ENCODE measurements around the gene NEDD9. TPM values are rescaled to one million over a fixed set of nuclear protein-coding genes. Genes with fewer than 3 reads are reported as not detected.

The NEDD9 gene
- total and polyA plus RNA-seq, 2 of the 13 experiments (the other 11 are each of a cell fraction or from before 2014, with no cell fraction given), result 27.1 to 389 TPM

DNA sequence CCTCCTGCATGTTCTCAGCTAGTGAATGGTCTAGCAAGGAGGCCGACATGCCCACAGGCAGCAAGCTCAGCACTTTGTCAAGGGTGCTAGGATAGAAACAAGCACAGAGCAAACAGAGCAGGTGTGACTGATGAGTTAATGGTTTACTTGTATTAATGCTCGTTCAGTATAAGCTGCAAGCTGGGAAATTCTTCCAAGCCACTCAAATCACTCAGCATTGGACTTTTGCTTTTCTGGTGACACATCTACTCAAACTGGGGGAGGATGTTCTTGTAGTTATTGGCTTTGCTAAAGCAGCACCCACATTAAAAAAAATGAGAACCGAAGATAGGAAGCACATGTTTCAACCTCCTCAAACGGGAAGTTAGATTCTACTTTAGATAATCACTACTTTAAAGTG is 43.1 kb upstream of the NEDD9 start (continued):
- TF ChIP-seq JUN (CRISPR knock-in tag; IDR thresholded peaks at IDR 0.05), result no peak
- no peak for TF ChIP-seq TOE1 (CRISPR knock-in tag; IDR thresholded peaks at IDR 0.05)
- TF ChIP-seq, protein P1, sequence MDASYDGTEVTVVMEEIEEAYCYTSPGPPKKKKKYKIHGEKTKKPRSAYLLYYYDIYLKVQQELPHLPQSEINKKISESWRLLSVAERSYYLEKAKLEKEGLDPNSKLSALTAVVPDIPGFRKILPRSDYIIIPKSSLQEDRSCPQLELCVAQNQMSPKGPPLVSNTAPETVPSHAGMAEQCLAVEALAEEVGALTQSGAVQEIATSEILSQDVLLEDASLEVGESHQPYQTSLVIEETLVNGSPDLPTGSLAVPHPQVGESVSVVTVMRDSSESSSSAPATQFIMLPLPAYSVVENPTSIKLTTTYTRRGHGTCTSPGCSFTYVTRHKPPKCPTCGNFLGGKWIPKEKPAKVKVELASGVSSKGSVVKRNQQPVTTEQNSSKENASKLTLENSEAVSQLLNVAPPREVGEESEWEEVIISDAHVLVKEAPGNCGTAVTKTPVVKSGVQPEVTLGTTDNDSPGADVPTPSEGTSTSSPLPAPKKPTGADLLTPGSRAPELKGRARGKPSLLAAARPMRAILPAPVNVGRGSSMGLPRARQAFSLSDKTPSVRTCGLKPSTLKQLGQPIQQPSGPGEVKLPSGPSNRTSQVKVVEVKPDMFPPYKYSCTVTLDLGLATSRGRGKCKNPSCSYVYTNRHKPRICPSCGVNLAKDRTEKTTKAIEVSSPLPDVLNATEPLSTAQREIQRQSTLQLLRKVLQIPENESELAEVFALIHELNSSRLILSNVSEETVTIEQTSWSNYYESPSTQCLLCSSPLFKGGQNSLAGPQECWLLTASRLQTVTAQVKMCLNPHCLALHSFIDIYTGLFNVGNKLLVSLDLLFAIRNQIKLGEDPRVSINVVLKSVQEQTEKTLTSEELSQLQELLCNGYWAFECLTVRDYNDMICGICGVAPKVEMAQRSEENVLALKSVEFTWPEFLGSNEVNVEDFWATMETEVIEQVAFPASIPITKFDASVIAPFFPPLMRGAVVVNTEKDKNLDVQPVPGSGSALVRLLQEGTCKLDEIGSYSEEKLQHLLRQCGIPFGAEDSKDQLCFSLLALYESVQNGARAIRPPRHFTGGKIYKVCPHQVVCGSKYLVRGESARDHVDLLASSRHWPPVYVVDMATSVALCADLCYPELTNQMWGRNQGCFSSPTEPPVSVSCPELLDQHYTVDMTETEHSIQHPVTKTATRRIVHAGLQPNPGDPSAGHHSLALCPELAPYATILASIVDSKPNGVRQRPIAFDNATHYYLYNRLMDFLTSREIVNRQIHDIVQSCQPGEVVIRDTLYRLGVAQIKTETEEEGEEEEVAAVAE (CRISPR knock-in tag; IDR thresholded peaks at IDR 0.05; ENCODE audit: borderline replicate concordance), result peak; percentile 52; the same call in 1 of the 2 replicates
- peak; percentile 98 for TF ChIP-seq MAFF (IDR thresholded peaks at IDR 0.05; ENCODE audit: low read depth, low read length)
- TF ChIP-seq GPN1 (CRISPR knock-in tag; IDR thresholded peaks at IDR 0.05; ENCODE audit: borderline replicate concordance), result no peak
- TF ChIP-seq TAF15 (IDR thresholded peaks at IDR 0.05; ENCODE audit: low read depth, low read length, poor library complexity, severe bottlenecking), result no peak
- no peak for TF ChIP-seq ZKSCAN5 (CRISPR knock-in tag; IDR thresholded peaks at IDR 0.05)
- no peak for TF ChIP-seq ZNF350 (CRISPR knock-in tag; IDR thresholded peaks at IDR 0.05; ENCODE audit: borderline replicate concordance, low read depth)
- no peak for TF ChIP-seq ZNF598 (CRISPR knock-in tag; IDR thresholded peaks at IDR 0.05; ENCODE audit: borderline replicate concordance)
- no peak for TF ChIP-seq SP4 (CRISPR knock-in tag; IDR thresholded peaks at IDR 0.05)
- TF ChIP-seq FOSL1 (CRISPR knock-in tag; IDR thresholded peaks at IDR 0.05; ENCODE audit: borderline replicate concordance), result no peak
- TF ChIP-seq, protein P2, sequence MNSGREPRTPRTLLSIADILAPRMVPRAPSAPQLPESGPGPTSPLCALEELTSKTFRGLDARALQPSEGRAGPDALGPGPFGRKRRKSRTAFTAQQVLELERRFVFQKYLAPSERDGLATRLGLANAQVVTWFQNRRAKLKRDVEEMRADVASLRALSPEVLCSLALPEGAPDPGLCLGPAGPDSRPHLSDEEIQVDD (CRISPR knock-in tag; IDR thresholded peaks at IDR 0.05; ENCODE audit: borderline replicate concordance), result no peak
- TF ChIP-seq, protein P3, sequence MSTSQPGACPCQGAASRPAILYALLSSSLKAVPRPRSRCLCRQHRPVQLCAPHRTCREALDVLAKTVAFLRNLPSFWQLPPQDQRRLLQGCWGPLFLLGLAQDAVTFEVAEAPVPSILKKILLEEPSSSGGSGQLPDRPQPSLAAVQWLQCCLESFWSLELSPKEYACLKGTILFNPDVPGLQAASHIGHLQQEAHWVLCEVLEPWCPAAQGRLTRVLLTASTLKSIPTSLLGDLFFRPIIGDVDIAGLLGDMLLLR (CRISPR knock-in tag; IDR thresholded peaks at IDR 0.05), result no peak
- TF ChIP-seq, protein P4, sequence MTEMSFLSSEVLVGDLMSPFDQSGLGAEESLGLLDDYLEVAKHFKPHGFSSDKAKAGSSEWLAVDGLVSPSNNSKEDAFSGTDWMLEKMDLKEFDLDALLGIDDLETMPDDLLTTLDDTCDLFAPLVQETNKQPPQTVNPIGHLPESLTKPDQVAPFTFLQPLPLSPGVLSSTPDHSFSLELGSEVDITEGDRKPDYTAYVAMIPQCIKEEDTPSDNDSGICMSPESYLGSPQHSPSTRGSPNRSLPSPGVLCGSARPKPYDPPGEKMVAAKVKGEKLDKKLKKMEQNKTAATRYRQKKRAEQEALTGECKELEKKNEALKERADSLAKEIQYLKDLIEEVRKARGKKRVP (CRISPR knock-in tag; IDR thresholded peaks at IDR 0.05), result no peak
- no peak for TF ChIP-seq NCOA5 (CRISPR knock-in tag; IDR thresholded peaks at IDR 0.05)
- no peak for TF ChIP-seq ZNF558 (CRISPR knock-in tag; IDR thresholded peaks at IDR 0.05; ENCODE audit: borderline replicate concordance)
- TF ChIP-seq, protein P5, sequence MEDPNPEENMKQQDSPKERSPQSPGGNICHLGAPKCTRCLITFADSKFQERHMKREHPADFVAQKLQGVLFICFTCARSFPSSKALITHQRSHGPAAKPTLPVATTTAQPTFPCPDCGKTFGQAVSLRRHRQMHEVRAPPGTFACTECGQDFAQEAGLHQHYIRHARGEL (CRISPR knock-in tag; IDR thresholded peaks at IDR 0.05), result no peak
- TF ChIP-seq NPAS2 (CRISPR knock-in tag; IDR thresholded peaks at IDR 0.05; ENCODE audit: borderline replicate concordance), result no peak
- TF ChIP-seq NFKB2 (CRISPR knock-in tag; IDR thresholded peaks at IDR 0.05; ENCODE audit: borderline replicate concordance), result no peak
- TF ChIP-seq KLF11 (CRISPR knock-in tag; IDR thresholded peaks at IDR 0.05), result peak; percentile 81; the same call in 1 of the 2 replicates
- TF ChIP-seq, protein P6, sequence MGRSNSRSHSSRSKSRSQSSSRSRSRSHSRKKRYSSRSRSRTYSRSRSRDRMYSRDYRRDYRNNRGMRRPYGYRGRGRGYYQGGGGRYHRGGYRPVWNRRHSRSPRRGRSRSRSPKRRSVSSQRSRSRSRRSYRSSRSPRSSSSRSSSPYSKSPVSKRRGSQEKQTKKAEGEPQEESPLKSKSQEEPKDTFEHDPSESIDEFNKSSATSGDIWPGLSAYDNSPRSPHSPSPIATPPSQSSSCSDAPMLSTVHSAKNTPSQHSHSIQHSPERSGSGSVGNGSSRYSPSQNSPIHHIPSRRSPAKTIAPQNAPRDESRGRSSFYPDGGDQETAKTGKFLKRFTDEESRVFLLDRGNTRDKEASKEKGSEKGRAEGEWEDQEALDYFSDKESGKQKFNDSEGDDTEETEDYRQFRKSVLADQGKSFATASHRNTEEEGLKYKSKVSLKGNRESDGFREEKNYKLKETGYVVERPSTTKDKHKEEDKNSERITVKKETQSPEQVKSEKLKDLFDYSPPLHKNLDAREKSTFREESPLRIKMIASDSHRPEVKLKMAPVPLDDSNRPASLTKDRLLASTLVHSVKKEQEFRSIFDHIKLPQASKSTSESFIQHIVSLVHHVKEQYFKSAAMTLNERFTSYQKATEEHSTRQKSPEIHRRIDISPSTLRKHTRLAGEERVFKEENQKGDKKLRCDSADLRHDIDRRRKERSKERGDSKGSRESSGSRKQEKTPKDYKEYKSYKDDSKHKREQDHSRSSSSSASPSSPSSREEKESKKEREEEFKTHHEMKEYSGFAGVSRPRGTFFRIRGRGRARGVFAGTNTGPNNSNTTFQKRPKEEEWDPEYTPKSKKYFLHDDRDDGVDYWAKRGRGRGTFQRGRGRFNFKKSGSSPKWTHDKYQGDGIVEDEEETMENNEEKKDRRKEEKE (IDR thresholded peaks at IDR 0.05), result no peak
- TF ChIP-seq MIER2 (CRISPR knock-in tag; IDR thresholded peaks at IDR 0.05), result 0 out of 2 replicates have a peak, but pooled peaks have one; percentile 43

Measured in HepG2 (cell line).